KOPT-K1 (cell line): ENCODE data around the gene KIF2A.

ENCODE experiments used
- H3K27ac ChIP-seq: fragments of 200-600 bp; sonication (generic); 2 replicates; pipeline ENCODE4 v1.5.1; 2016; ENCODE audit warnings: antibody characterized with exemption, mild to moderate bottlenecking, low read depth, low read length; ENCODE audit not compliant: poor library complexity, severe bottlenecking
- H3K36me3 ChIP-seq: fragments of 200-600 bp; sonication (generic); 2 replicates; pipeline ENCODE4 v1.5.1; 2017; ENCODE audit warnings: antibody characterized with exemption, mild to moderate bottlenecking, low read length, moderate library complexity; ENCODE audit not compliant: insufficient read depth
- H3K9me3 ChIP-seq: fragments of 200-600 bp; sonication (generic); 2 replicates; pipeline ENCODE4 v1.5.1; 2017; ENCODE audit warnings: antibody characterized with exemption, low read length, mild to moderate bottlenecking; ENCODE audit not compliant: insufficient read depth, poor library complexity, severe bottlenecking

Gene KIF2A

GRCh38 chr5:62305715-62306322 lies at the start of gene KIF2A:
Gene KIF2A (plus strand): TSS chr5:62306206. CDS start chr5:62306473, 267 bp downstream.
- Histone ChIP-seq H3K27ac (peak within 1 kb of the TSS; percentile 86), H3K36me3 (peaks cover 25% of the 10 kb centered on the region), H3K9me3 (no peaks in the 10 kb centered on the region)

GRCh38 chr5:62257020-62257367 lies 49.0 kb upstream of the KIF2A start:
- peak overlapping the region; percentile 63 for H3K27ac ChIP-seq
- no peaks in the 10 kb centered on the region for H3K9me3 ChIP-seq
- H3K36me3 ChIP-seq, result no peaks in the 10 kb centered on the region

- Histone ChIP-seq H3K27ac (no peak overlapping the region), H3K36me3 (no peaks in the 10 kb centered on the region), H3K9me3 (no peaks in the 10 kb centered on the region)
These were observed 47.4 kb upstream of the KIF2A start for GRCh38 chr5:62258654-62259053.

GRCh38 chr5:62259699-62260250 lies 46.2 kb upstream of the KIF2A start:
- no peaks in the 10 kb centered on the region for H3K9me3 ChIP-seq
- no peaks in the 10 kb centered on the region for H3K36me3 ChIP-seq
- no peak overlapping the region for H3K27ac ChIP-seq

GRCh38 chr5:62260513-62260912 lies 45.5 kb upstream of the KIF2A start:
- no peaks in the 10 kb centered on the region for H3K9me3 ChIP-seq
- no peak overlapping the region for H3K27ac ChIP-seq
- H3K36me3 ChIP-seq, result no peaks in the 10 kb centered on the region

- no peaks in the 10 kb centered on the region for H3K36me3 ChIP-seq
- no peak overlapping the region for H3K27ac ChIP-seq
- no peaks in the 10 kb centered on the region for H3K9me3 ChIP-seq
These were observed 42.6 kb upstream of the KIF2A start for GRCh38 chr5:62263401-62263800.

- no peak overlapping the region for H3K27ac ChIP-seq
- H3K36me3 ChIP-seq, result no peaks in the 10 kb centered on the region
- H3K9me3 ChIP-seq, result no peaks in the 10 kb centered on the region
These were observed 40.3 kb upstream of the KIF2A start for GRCh38 chr5:62265648-62266112.

- H3K27ac ChIP-seq, result no peak overlapping the region
- H3K36me3 ChIP-seq, result no peaks in the 10 kb centered on the region
- no peaks in the 10 kb centered on the region for H3K9me3 ChIP-seq
These were observed 39.4 kb upstream of the KIF2A start for GRCh38 chr5:62266573-62266972.

- no peaks in the 10 kb centered on the region for H3K36me3 ChIP-seq
- no peak overlapping the region for H3K27ac ChIP-seq
- no peaks in the 10 kb centered on the region for H3K9me3 ChIP-seq
These were observed 37.8 kb upstream of the KIF2A start for GRCh38 chr5:62268234-62268633.

GRCh38 chr5:62268792-62269191 lies 37.2 kb upstream of the KIF2A start:
- Histone ChIP-seq H3K9me3 (no peaks in the 10 kb centered on the region), H3K27ac (no peak overlapping the region), H3K36me3 (no peaks in the 10 kb centered on the region)

- H3K27ac ChIP-seq, result no peak overlapping the region
- no peaks in the 10 kb centered on the region for H3K36me3 ChIP-seq
- H3K9me3 ChIP-seq, result no peaks in the 10 kb centered on the region
These were observed 34.6 kb upstream of the KIF2A start for GRCh38 chr5:62271370-62271769.

GRCh38 chr5:62271870-62272269 lies 34.1 kb upstream of the KIF2A start:
- Histone ChIP-seq H3K36me3 (no peaks in the 10 kb centered on the region), H3K27ac (no peak overlapping the region), H3K9me3 (no peaks in the 10 kb centered on the region)

GRCh38 chr5:62273687-62274086 lies 32.3 kb upstream of the KIF2A start:
- no peaks in the 10 kb centered on the region for H3K9me3 ChIP-seq
- H3K36me3 ChIP-seq, result no peaks in the 10 kb centered on the region
- H3K27ac ChIP-seq, result no peak overlapping the region

- Histone ChIP-seq H3K27ac (no peak overlapping the region), H3K36me3 (no peaks in the 10 kb centered on the region), H3K9me3 (no peaks in the 10 kb centered on the region)
These were observed 30.4 kb upstream of the KIF2A start for GRCh38 chr5:62275581-62275980.

GRCh38 chr5:62281411-62281810 lies 24.6 kb upstream of the KIF2A start:
- no peak overlapping the region for H3K27ac ChIP-seq
- H3K9me3 ChIP-seq, result no peaks in the 10 kb centered on the region
- no peaks in the 10 kb centered on the region for H3K36me3 ChIP-seq

GRCh38 chr5:62282064-62282463 lies 23.9 kb upstream of the KIF2A start:
- Histone ChIP-seq H3K9me3 (no peaks in the 10 kb centered on the region), H3K36me3 (no peaks in the 10 kb centered on the region), H3K27ac (no peak overlapping the region)
